Prostate gland (tissue), 2 donors: ENCODE measurements around the gene FOXJ1.

Experiments used
- CTCF ChIP-seq, 4 experiments: fragments of 200-600 bp in 2 of 4; fragments of 450-650 bp in 2 of 4; sonication (generic) in 2 of 4; IDR thresholded peaks; 1 replicate in 3 of 4; 2 replicates in 1 of 4; pipeline ENCODE4 v1.5.1; 2016 to 2019; ENCODE audit warnings: antibody characterized with exemption in 4 of 4, mild to moderate bottlenecking in 2 of 4, moderate library complexity in 2 of 4
- POLR2A ChIP-seq: fragments of 450-650 bp; IDR thresholded peaks from one replicate; pipeline ENCODE4 v1.6.1; 2016; ENCODE audit warnings: antibody characterized with exemption, mild to moderate bottlenecking
- POLR2AphosphoS5 ChIP-seq: sonication (generic); formaldehyde crosslinking; IDR thresholded peaks from one replicate; pipeline ENCODE4 v1.6.1; 2017; ENCODE audit warnings: antibody characterized with exemption

- no peak for TF ChIP-seq POLR2AphosphoS5
- no peak for TF ChIP-seq CTCF (IDR thresholded peaks at IDR 0.05)
- no peak for TF ChIP-seq POLR2A
These were observed 5.9 kb downstream of the FOXJ1 start for GRCh38 chr17:76134911-76135809.
